DOHH2 (cell line): ENCODE data around the gene FBXO28.

Experiments used
- H3F3A ChIP-seq: fragments of 200-600 bp; sonication (generic), shearing (Covaris generic); 2 replicates; pipeline ENCODE4 v1.6.0; 2016; ENCODE audit warnings: antibody characterized with exemption, mild to moderate bottlenecking; ENCODE audit not compliant: control insufficient read depth, insufficient read depth
- H3K27ac ChIP-seq: fragments of 200-600 bp; sonication (generic); 2 replicates; pipeline ENCODE4 v1.5.1; 2014; ENCODE audit warnings: low read depth, mild to moderate bottlenecking, low read length, moderate library complexity
- H3K27me3 ChIP-seq: fragments of 200-600 bp; sonication (generic); 2 replicates; pipeline ENCODE4 v1.6.1; 2014; ENCODE audit warnings: mild to moderate bottlenecking, low read length, mixed read lengths; ENCODE audit not compliant: control insufficient read depth
- H3K36me3 ChIP-seq: fragments of 200-600 bp; sonication (generic); 2 replicates; pipeline ENCODE4 v1.6.1; 2014; ENCODE audit warnings: mild to moderate bottlenecking, low read length, moderate library complexity, mixed read lengths; ENCODE audit not compliant: control insufficient read depth
- H3K4me1 ChIP-seq: fragments of 200-600 bp; sonication (generic); 2 replicates; pipeline ENCODE4 v1.6.1; 2014; ENCODE audit warnings: mild to moderate bottlenecking, low read length, mixed read lengths; ENCODE audit not compliant: control insufficient read depth
- H3K4me2 ChIP-seq: fragments of 200-600 bp; sonication (generic); 2 replicates; pipeline ENCODE4 v1.6.0; 2014; ENCODE audit warnings: mild to moderate bottlenecking, low read length, moderate library complexity
- H3K4me3 ChIP-seq: fragments of 200-600 bp; sonication (generic); 2 replicates; pipeline ENCODE4 v1.5.1; 2014; ENCODE audit warnings: mild to moderate bottlenecking, low read length, mixed read lengths
- H3K79me2 ChIP-seq: fragments of 200-600 bp; sonication (generic); 2 replicates; pipeline ENCODE4 v1.6.1; 2014; ENCODE audit warnings: mild to moderate bottlenecking, low read length, mixed read lengths; ENCODE audit not compliant: control insufficient read depth
- H3K9me2 ChIP-seq: fragments of 200-600 bp; sonication (generic); replicated peaks from 2 replicates; pipeline ENCODE4 v1.6.1; 2014; ENCODE audit warnings: mild to moderate bottlenecking, low read length, mixed read lengths; ENCODE audit not compliant: control insufficient read depth
- H3K9me3 ChIP-seq: fragments of 200-600 bp; sonication (generic); 2 replicates; pipeline ENCODE4 v1.6.1; 2014; ENCODE audit warnings: antibody characterized with exemption, low read length, mixed read lengths; ENCODE audit not compliant: control insufficient read depth, insufficient read depth
- H4K20me1 ChIP-seq: fragments of 200-600 bp; sonication (generic); 2 replicates; pipeline ENCODE4 v1.6.0; 2014; ENCODE audit warnings: low read depth, mild to moderate bottlenecking, antibody characterized with exemption, low read length, moderate library complexity; ENCODE audit not compliant: control insufficient read depth, insufficient read depth
- CTCF ChIP-seq: fragments of 200-600 bp; sonication (generic); IDR thresholded peaks from one replicate; pipeline ENCODE4 v1.5.1; 2014; ENCODE audit warnings: antibody characterized with exemption, mild to moderate bottlenecking, low read depth, low read length; ENCODE audit not compliant: poor library complexity, severe bottlenecking
- EZH2phosphoT487 ChIP-seq: fragments of 200-600 bp; sonication (generic); IDR thresholded peaks from 2 replicates; pipeline ENCODE4 v1.6.1; 2017; ENCODE audit warnings: borderline replicate concordance, mild to moderate bottlenecking, antibody characterized with exemption, low read length, moderate library complexity, mixed read lengths

Gene FBXO28

GRCh38 chr1:224196813-224197600 lies 83.1 kb downstream of the FBXO28 start:
- peaks cover 28% of the 10 kb centered on the region for H3F3A ChIP-seq
- peaks cover 10% of the 10 kb centered on the region for H3K79me2 ChIP-seq
- H3K9me2 ChIP-seq = no peaks in the 10 kb centered on the region
- H4K20me1 ChIP-seq = 0 out of 2 replicates have a peak, but pooled peaks cover 5% of the 10 kb centered on the region
- H3K4me3 ChIP-seq = no peak overlapping the region
- H3K36me3 ChIP-seq = peaks cover 31% of the 10 kb centered on the region
- TF ChIP-seq CTCF (no peak), EZH2phosphoT487 (no peak)
- no peaks in the 10 kb centered on the region for H3K9me3 ChIP-seq
- no peaks in the 10 kb centered on the region for H3K27me3 ChIP-seq
- H3K4me2 ChIP-seq = no peak overlapping the region
- H3K4me1 ChIP-seq = peaks cover 9% of the 10 kb centered on the region; the same call in 1 of the 2 replicates
- H3K27ac ChIP-seq = no peak overlapping the region

- Histone ChIP-seq H3K4me1 (peaks cover 21% of the 10 kb centered on the region), H3K4me2 (no peak overlapping the region), H3K36me3 (peaks cover 19% of the 10 kb centered on the region), H3K4me3 (no peak overlapping the region), H4K20me1 (0 out of 2 replicates have a peak, but pooled peaks cover 4% of the 10 kb centered on the region), H3K79me2 (no peaks in the 10 kb centered on the region), H3K9me3 (no peaks in the 10 kb centered on the region), H3K27ac (no peak overlapping the region), H3K27me3 (no peaks in the 10 kb centered on the region), H3K9me2 (no peaks in the 10 kb centered on the region), H3F3A (peaks cover 28% of the 10 kb centered on the region)
- TF ChIP-seq CTCF (no peak), EZH2phosphoT487 (no peak)
These were observed 84.7 kb downstream of the FBXO28 start for GRCh38 chr1:224198572-224198971.

- H3K36me3 ChIP-seq = peaks cover 12% of the 10 kb centered on the region
- H4K20me1 ChIP-seq = 0 out of 2 replicates have a peak, but pooled peaks cover 4% of the 10 kb centered on the region
- H3K27me3 ChIP-seq = no peaks in the 10 kb centered on the region
- peaks cover 28% of the 10 kb centered on the region for H3F3A ChIP-seq
- TF ChIP-seq EZH2phosphoT487 = no peak
- no peak for TF ChIP-seq CTCF
- no peak overlapping the region for H3K27ac ChIP-seq
- no peaks in the 10 kb centered on the region for H3K9me2 ChIP-seq
- no peaks in the 10 kb centered on the region for H3K9me3 ChIP-seq
- H3K79me2 ChIP-seq = no peaks in the 10 kb centered on the region
- peaks cover 32% of the 10 kb centered on the region for H3K4me1 ChIP-seq
- no peak overlapping the region for H3K4me3 ChIP-seq
- no peak overlapping the region for H3K4me2 ChIP-seq
These were observed 85.8 kb downstream of the FBXO28 start for GRCh38 chr1:224199679-224200078.
